CD4-positive, alpha-beta T cell treated with Interleukin-21 for 1 hour (primary cell): ENCODE data around the gene DOP1B.
"Not testable (repeated sequence)": the region's sequence is repeated elsewhere in the genome, so short reads cannot be mapped to it uniquely, and the experiment has no call there.

Experiments
- DNase-seq: peaks from one replicate; pipeline ENCODE4 v3.0.0-alpha.2; 2020

DOP1B gene

GRCh38 chr21:36178349-36178748 lies 21.7 kb downstream of the DOP1B start:
- DNase-seq: no peak

GRCh38 chr21:36179145-36179544 lies 22.5 kb downstream of the DOP1B start:
- no peak for DNase-seq

GRCh38 chr21:36180963-36181362 lies 24.3 kb downstream of the DOP1B start:
- DNase-seq: no peak

GRCh38 chr21:36183144-36183795 lies 26.6 kb downstream of the DOP1B start:
- no peak for DNase-seq

- DNase-seq: no peak
Measured at GRCh38 chr21:36184545-36184944, 27.9 kb downstream of the DOP1B start.

- DNase-seq: no peak
Measured at GRCh38 chr21:36185523-36185922, 28.9 kb downstream of the DOP1B start.

GRCh38 chr21:36186081-36186480 lies 29.5 kb downstream of the DOP1B start:
- no peak for DNase-seq

GRCh38 chr21:36186506-36187399 lies 30.1 kb downstream of the DOP1B start:
- no peak for DNase-seq

GRCh38 chr21:36188081-36188681 lies 31.6 kb downstream of the DOP1B start:
- no peak for DNase-seq

- no peak for DNase-seq
Measured at GRCh38 chr21:36188937-36189336, 32.3 kb downstream of the DOP1B start.

- no peak for DNase-seq
Measured at GRCh38 chr21:36190736-36191135, 34.1 kb downstream of the DOP1B start.

GRCh38 chr21:36193200-36193599 lies 36.6 kb downstream of the DOP1B start:
- DNase-seq: no peak

GRCh38 chr21:36194024-36194423 lies 37.4 kb downstream of the DOP1B start:
- DNase-seq: no peak

- DNase-seq: no peak
Measured at GRCh38 chr21:36195613-36196012, 39.0 kb downstream of the DOP1B start.

GRCh38 chr21:36199021-36199420 lies 42.4 kb downstream of the DOP1B start:
- DNase-seq: no peak

- DNase-seq: not testable (repeated sequence)
Measured at GRCh38 chr21:36199575-36199974, 43.0 kb downstream of the DOP1B start.

- no peak for DNase-seq
Measured at GRCh38 chr21:36200081-36200561, 43.5 kb downstream of the DOP1B start.

- DNase-seq: no peak
Measured at GRCh38 chr21:36202726-36203602, 46.3 kb downstream of the DOP1B start.

- no peak for DNase-seq
Measured at GRCh38 chr21:36203603-36203889, 46.9 kb downstream of the DOP1B start.

GRCh38 chr21:36204980-36205379 lies 48.4 kb downstream of the DOP1B start:
- DNase-seq: no peak

GRCh38 chr21:36205962-36206361 lies 49.3 kb downstream of the DOP1B start:
- DNase-seq: no peak
